ENCODE measurements around the gene CYTH3.

CYTH3 gene

DNA sequence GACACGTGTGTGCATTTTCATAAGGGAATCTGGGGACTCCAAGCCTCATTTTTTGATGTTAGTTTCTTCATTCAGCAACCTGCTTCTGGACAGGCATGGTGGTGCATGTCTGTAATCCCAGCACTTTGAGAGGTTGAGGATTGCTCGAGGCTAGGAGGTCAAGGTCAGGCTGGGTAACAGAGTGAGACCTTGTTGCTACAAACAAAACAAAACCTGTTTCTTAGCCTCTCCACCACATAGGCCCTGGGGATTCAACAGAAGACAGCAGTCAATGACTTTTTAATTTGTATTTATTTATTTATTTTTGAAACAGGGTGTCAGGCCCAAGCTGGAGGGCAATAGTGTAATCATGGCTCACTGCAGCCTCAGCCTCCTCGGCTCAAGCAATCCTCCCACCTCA, 6.9 kb upstream of the CYTH3 start:
- no peak for TF ChIP-seq CTCF (IDR thresholded peaks at IDR 0.05; ENCODE audit: extremely low read depth, missing control alignments)
- DNase-seq (ENCODE audit: low spot score): no peak

DNA sequence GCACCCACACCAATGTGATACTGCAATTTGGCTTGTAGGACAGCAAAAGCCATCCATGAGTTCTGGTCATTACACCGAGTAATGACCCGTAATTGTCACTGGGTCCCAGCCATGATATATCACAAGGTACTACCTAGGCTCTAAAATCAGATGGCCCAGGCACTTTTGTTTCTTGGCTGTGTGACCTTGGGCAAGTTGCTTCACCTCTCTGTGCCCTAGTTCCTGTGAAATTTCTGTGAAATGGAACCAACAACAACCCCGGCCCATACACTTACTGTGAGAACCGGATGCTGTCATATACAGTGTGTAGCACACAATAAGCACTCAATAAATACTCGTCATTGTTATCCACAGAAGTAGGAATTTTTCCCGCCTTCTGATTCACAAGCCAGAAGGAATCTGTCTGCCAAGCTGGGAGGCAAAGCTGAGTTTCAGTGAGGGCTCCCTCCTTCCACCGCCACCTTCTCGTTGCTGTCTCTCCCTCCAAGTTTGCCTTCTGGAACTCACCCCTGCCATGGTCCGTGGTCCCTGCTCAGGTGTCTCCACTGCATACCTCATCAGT, 6.4 kb upstream of the CYTH3 start:
- TF ChIP-seq CTCF (IDR thresholded peaks at IDR 0.05; ENCODE audit: extremely low read depth, missing control alignments): no peak
- no peak for DNase-seq (ENCODE audit: low spot score)

DNA sequence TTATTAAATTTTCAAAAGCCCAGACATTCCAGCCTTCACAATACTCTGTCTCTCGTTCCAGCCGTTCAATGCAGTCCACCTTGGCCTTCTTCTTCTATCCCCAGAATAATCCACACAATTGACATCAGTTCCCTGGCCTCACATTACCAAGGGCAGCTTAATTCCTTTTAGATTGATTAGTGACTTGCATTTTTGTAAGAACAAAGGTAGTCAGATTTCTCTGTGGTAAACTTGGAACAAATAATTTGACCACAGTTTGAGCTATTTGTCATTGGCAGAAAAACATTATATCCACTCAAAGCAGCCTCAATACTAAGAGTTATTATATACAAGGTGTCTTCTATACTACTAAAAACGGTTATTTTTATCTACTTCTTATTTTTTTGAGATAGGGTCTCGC, 5.1 kb upstream of the CYTH3 start:
- no peak for DNase-seq (ENCODE audit: low spot score)
- no peak for TF ChIP-seq CTCF (IDR thresholded peaks at IDR 0.05; ENCODE audit: extremely low read depth, missing control alignments)

- no peak for TF ChIP-seq CTCF (IDR thresholded peaks at IDR 0.05; ENCODE audit: extremely low read depth, missing control alignments)
- no peak for DNase-seq (ENCODE audit: low spot score)
These were observed 4.5 kb upstream of the CYTH3 start for GRCh38 chr7:6276911-6277408.

- DNase-seq (ENCODE audit: low spot score): no peak
- no peak for TF ChIP-seq CTCF (IDR thresholded peaks at IDR 0.05; ENCODE audit: extremely low read depth, missing control alignments)
These were observed 2.3 kb upstream of the CYTH3 start for GRCh38 chr7:6274743-6275142.

DNA sequence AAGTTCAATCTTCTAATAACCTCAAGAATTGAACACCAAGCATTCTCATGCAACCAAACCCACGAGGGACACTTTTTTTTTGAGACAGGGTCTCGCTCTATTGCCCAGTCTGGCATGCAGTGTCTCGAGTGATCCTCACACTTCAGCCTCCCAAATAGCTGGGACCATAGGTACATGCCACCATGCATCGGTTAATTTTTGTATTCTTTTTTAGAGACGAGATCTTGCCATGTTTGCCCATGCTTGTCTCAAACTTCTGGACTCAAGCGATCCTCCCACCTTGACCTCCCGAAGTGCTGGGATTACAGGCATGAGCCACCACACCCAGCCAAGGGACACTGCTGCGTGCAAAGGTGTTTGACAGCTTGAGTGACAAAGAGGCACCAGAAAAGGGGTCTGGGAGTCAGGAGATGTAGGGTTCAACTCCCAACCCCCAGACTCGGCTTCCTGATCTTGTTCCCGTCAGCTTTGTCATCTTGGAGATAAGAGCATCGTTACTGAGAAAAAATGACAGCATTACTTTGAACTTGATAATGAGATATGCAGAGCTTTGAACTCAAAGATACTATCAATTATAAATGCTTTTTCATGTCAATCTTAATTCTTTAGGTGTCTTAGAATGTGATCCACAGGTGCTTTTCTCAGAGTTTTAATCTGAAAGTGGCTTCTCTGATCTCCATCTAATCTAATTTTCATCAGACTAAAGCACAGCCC, 1.6 kb upstream of the CYTH3 start:
- DNase-seq (ENCODE audit: low spot score): no peak
- no peak for TF ChIP-seq CTCF (IDR thresholded peaks at IDR 0.05; ENCODE audit: extremely low read depth, missing control alignments)

DNA sequence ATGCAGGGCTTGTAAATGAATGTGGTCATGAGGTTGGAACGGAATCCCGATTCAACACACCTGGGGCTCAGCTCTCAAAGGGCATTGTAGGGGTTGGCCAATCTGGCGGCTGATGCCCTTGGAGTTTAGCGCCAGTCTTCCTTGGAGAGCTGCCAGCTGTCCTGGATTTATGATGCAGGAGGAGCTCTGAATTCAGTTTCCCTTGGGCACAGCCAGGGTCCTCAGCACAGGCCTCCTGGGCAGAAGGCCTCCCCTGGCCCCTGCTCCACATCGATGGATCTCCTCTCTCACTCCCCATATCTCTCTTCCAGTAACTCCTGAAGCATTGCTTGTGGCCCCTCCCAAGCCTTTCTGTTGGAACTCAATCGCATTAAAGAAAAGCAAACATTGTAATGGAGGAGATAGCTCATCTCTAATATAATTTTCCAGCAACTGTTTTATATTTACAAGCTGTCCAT, 985 bp upstream of the CYTH3 start:
- no peak for TF ChIP-seq CTCF (IDR thresholded peaks at IDR 0.05; ENCODE audit: extremely low read depth, missing control alignments)
- DNase-seq (ENCODE audit: low spot score): no peak
